ENCODE data around the gene VAMP7.

- TF ChIP-seq POLR2AphosphoS5 (IDR thresholded peaks at IDR 0.05) (no peak), CTCF (IDR thresholded peaks at IDR 0.05 in 8 of 11, conservative IDR thresholded peaks at IDR 0.05 in 3 of 11) (no peak), POLR2A (IDR thresholded peaks at IDR 0.05) (no peak)
These were observed 3.9 kb upstream of the VAMP7 start for GRCh38 chrX:155877288-155877687.

Data from spleen (tissue), 7 donors.